Peyer's patch (tissue), 4 donors: ENCODE measurements around the gene CRB2. TPM values are rescaled to one million over a fixed set of nuclear protein-coding genes. Genes with fewer than 3 reads are reported as not detected.

Experiments used
- DNase-seq, 3 donors: peaks; one replicate each; pipeline ENCODE4 v3.0.0-alpha.2; 2017 to 2019
- H3K27ac ChIP-seq, 4 donors: fragments of 200-600 bp; sonication (generic); one replicate each; pipeline ENCODE4 v1.5.1; 2016 to 2019
- H3K27me3 ChIP-seq, 2 donors: fragments of 200-600 bp; sonication (generic); one replicate each; pipeline ENCODE4 v1.5.1; 2019
- H3K36me3 ChIP-seq, 3 donors: fragments of 200-600 bp; sonication (generic); one replicate each; pipeline ENCODE4 v1.5.1; 2016 to 2019
- H3K4me1 ChIP-seq, 4 donors: fragments of 200-600 bp; sonication (generic); one replicate each; pipeline ENCODE4 v1.5.1; 2016 to 2019
- H3K4me3 ChIP-seq, 4 donors: fragments of 200-600 bp; sonication (generic); 1 replicate in 3 of 4; 2 replicates in 1 of 4; pipeline ENCODE4 v1.5.1; 2016 to 2019; ENCODE audit warnings: mild to moderate bottlenecking in 1 of 4
- H3K9me3 ChIP-seq, 4 donors: fragments of 200-600 bp; sonication (generic); one replicate each; pipeline ENCODE4 v1.5.1; 2016 to 2019; ENCODE audit warnings: mild to moderate bottlenecking in 1 of 4
- POLR2A ChIP-seq, 2 donors: fragments of 450-650 bp; IDR thresholded peaks; one replicate each; pipeline ENCODE4 v1.5.1; 2017; ENCODE audit warnings: antibody characterized with exemption in 2 of 2, mild to moderate bottlenecking in 2 of 2, moderate library complexity in 2 of 2
- total RNA-seq, 4 donors: library from RNA; depleted of rRNA; stranded (reverse); fragments of >200 nt; gene quantifications; one replicate each; pipeline ENCODE4 v1.1.0, GENCODE V29; 2016
- TF ChIP-seq, protein P1 (sequence below), 6 experiments: fragments of 450-650 bp in 4 of 6; fragments of 200-600 bp in 2 of 6; sonication (generic) in 1 of 6; IDR thresholded peaks; one replicate each; pipeline ENCODE4 v1.5.1; 2017 to 2019; ENCODE audit warnings: antibody characterized with exemption in 6 of 6, mild to moderate bottlenecking in 3 of 6, moderate library complexity in 1 of 6

The CRB2 gene
- total RNA-seq, 4 donors from 2014 or later = 0.27 to 0.85 (median 0.83) TPM; not detected in 1

DNA sequence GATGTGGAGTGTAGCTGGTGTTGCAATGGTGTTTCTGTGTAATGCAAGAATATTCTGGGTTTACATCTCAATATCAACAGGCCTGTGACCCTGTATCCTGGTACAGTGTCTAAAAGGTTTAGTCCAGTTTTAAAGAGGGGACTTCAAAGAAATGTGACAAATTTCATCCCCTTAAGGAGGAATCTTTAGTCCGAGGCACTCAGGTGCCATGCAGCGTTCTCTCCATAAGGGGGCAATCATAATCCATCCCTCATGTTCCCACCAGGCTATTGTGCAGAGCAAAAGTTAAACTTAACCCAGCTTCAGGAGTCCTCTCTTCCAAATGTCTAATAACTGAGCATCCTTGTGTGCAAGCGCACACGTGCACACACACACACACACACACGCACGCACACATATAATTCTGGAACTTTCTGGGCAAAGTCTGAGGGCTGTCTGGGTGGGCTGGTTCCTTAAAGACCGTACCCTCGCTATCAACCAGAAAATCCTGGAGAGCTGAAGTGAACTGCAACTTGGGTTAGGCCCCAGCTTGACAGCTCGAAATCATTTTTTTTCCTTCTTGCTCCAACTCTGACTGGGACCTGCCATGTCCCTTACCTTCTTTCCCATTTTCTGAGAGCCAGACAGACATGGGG lies 46.0 kb downstream of the CRB2 start:
- DNase-seq = no peak
- no peaks in the 10 kb centered on the region for H3K4me1 ChIP-seq
- no peak overlapping the region for H3K27ac ChIP-seq
- no peaks in the 10 kb centered on the region for H3K9me3 ChIP-seq
- H3K36me3 ChIP-seq = no peaks in the 10 kb centered on the region
- no peaks in the 10 kb centered on the region for H3K27me3 ChIP-seq
- TF ChIP-seq, protein P1, sequence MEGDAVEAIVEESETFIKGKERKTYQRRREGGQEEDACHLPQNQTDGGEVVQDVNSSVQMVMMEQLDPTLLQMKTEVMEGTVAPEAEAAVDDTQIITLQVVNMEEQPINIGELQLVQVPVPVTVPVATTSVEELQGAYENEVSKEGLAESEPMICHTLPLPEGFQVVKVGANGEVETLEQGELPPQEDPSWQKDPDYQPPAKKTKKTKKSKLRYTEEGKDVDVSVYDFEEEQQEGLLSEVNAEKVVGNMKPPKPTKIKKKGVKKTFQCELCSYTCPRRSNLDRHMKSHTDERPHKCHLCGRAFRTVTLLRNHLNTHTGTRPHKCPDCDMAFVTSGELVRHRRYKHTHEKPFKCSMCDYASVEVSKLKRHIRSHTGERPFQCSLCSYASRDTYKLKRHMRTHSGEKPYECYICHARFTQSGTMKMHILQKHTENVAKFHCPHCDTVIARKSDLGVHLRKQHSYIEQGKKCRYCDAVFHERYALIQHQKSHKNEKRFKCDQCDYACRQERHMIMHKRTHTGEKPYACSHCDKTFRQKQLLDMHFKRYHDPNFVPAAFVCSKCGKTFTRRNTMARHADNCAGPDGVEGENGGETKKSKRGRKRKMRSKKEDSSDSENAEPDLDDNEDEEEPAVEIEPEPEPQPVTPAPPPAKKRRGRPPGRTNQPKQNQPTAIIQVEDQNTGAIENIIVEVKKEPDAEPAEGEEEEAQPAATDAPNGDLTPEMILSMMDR (IDR thresholded peaks at IDR 0.05) = peak in 4 of 6 experiments; percentile 44 to 77 (median 72)
- TF ChIP-seq POLR2A (IDR thresholded peaks at IDR 0.05) = no peak
- H3K4me3 ChIP-seq = no peak overlapping the region

- DNase-seq = no peak
Measured at GRCh38 chr9:123402981-123403509, 47.0 kb downstream of the CRB2 start.

GRCh38 chr9:123406016-123406415 lies 50.0 kb downstream of the CRB2 start:
- no peaks in the 10 kb centered on the region for H3K4me1 ChIP-seq
- H3K36me3 ChIP-seq = no peaks in the 10 kb centered on the region
- H3K27me3 ChIP-seq = no peaks in the 10 kb centered on the region
- no peak overlapping the region for H3K4me3 ChIP-seq
- DNase-seq = no peak
- TF ChIP-seq, protein P1 (IDR thresholded peaks at IDR 0.05) = no peak
- TF ChIP-seq POLR2A (IDR thresholded peaks at IDR 0.05) = no peak
- no peak overlapping the region for H3K27ac ChIP-seq
- H3K9me3 ChIP-seq = no peaks in the 10 kb centered on the region

More at GRCh38 chr9:123402981-123403509, 47.0 kb downstream of the CRB2 start:
- TF ChIP-seq, protein P1 (IDR thresholded peaks at IDR 0.05) = no peak
- TF ChIP-seq POLR2A (IDR thresholded peaks at IDR 0.05) = no peak
- no peaks in the 10 kb centered on the region for H3K4me1 ChIP-seq
- H3K4me3 ChIP-seq = no peak overlapping the region
- H3K36me3 ChIP-seq = no peaks in the 10 kb centered on the region
- H3K27ac ChIP-seq = no peak overlapping the region
- H3K9me3 ChIP-seq = no peaks in the 10 kb centered on the region
- H3K27me3 ChIP-seq = no peaks in the 10 kb centered on the region

- DNase-seq = no peak
- Histone ChIP-seq H3K27ac (no peak overlapping the region), H3K27me3 (no peaks in the 10 kb centered on the region), H3K9me3 (no peaks in the 10 kb centered on the region), H3K36me3 (peaks cover 0 to 6% (median 0%) of the 10 kb centered on the region in 3 donors), H3K4me1 (no peaks in the 10 kb centered on the region), H3K4me3 (no peak overlapping the region)
- TF ChIP-seq POLR2A (IDR thresholded peaks at IDR 0.05) = no peak
- TF ChIP-seq, protein P1 (IDR thresholded peaks at IDR 0.05) = no peak
Measured at GRCh38 chr9:123406691-123407216, 50.8 kb downstream of the CRB2 start.

DNA sequence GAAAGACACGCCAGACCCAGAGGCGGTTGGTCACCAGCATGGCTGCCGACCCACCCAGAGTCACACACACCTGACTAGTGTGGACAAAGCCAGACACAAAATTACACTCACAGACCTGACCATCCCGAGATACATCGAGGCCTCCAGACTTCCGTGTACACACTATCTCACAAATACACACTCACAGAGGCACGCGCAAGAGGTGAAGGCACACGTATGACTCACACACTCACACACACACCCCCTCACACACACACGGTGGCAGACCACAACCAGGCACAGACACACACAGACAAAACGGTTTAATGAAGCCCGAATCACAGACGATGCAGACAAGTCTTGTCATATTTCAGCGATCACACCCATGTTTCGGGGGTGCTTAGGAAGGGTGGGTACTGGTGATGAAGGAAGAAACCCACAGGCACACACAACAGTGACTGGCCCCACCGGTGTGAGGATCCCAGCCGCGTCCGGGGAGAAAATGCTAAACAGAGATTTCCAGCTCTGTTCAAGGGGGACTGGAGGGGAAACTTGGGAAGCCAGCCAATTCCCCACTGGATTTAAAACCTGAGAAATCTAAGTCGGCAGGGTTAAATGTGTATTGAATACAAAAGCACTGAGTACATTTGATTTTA lies 51.3 kb downstream of the CRB2 start:
- H3K36me3 ChIP-seq = peaks cover 0 to 12% (median 0%) of the 10 kb centered on the region in 3 donors
- H3K4me3 ChIP-seq = no peak overlapping the region
- H3K27me3 ChIP-seq = no peaks in the 10 kb centered on the region
- no peak for DNase-seq
- no peak overlapping the region for H3K27ac ChIP-seq
- TF ChIP-seq POLR2A (IDR thresholded peaks at IDR 0.05) = no peak
- TF ChIP-seq, protein P1 (IDR thresholded peaks at IDR 0.05) = no peak
- no peaks in the 10 kb centered on the region for H3K4me1 ChIP-seq
- H3K9me3 ChIP-seq = no peaks in the 10 kb centered on the region
